Left lung (tissue), 10 donors: ENCODE results near the gene SRPX. TPM values are rescaled to one million over a fixed set of nuclear protein-coding genes. Genes with fewer than 3 reads are reported as not detected.

ENCODE experiments used
- ATAC-seq: fragments of 200-7000 bp; cut with Tn5 transposase; one replicate; pipeline ENCODE4 v1.9.1; 2020; ENCODE audit warnings: moderate library complexity
- DNase-seq, 4 donors: peaks; one replicate each; pipeline ENCODE4 v3.0.0-alpha.2; 2013 to 2020
- H3K27ac ChIP-seq, 2 donors: fragments of 200-600 bp; sonication (generic) in 1 of 2; one replicate each; pipeline versions ENCODE4 v1.5.0 to v1.8.0; 2020 to 2021
- H3K27me3 ChIP-seq, 2 donors: fragments of 200-600 bp; sonication (generic) in 1 of 2; one replicate each; pipeline versions ENCODE4 v1.5.0 to v1.8.0; 2020 to 2021
- H3K36me3 ChIP-seq, 2 donors: fragments of 200-600 bp; sonication (generic) in 1 of 2; one replicate each; pipeline versions ENCODE4 v1.5.0 to v1.8.0; 2020 to 2021
- H3K4me1 ChIP-seq, 2 donors: fragments of 200-600 bp; one replicate each; pipeline ENCODE4 v1.8.0; 2021
- H3K4me3 ChIP-seq, 2 donors: fragments of 200-600 bp; sonication (generic) in 1 of 2; one replicate each; pipeline versions ENCODE4 v1.5.0 to v1.8.0; 2020 to 2021; ENCODE audit warnings: mild to moderate bottlenecking in 1 of 2
- H3K9me3 ChIP-seq, 2 donors: fragments of 200-600 bp; sonication (generic) in 1 of 2; one replicate each; pipeline versions ENCODE4 v1.5.0 to v1.8.0; 2020 to 2021
- CTCF ChIP-seq, 2 donors: fragments of 200-600 bp; sonication (generic) in 1 of 2; IDR thresholded peaks; one replicate each; pipeline versions ENCODE4 v1.5.0 to v1.8.0; 2021; ENCODE audit warnings: antibody characterized with exemption in 2 of 2
- intact Hi-C, 2 donors: fragments of 100-400 bp; cut with DNase I; formaldehyde crosslinking; loops; one replicate each; pipeline versions ENCODE4 v1.11.2 to v1.14.2; 2022
- polyA plus RNA-seq, 6 donors: library from polyadenylated mRNA; unstranded; fragments of 120-200 nt; gene quantifications; one replicate each; pipeline ENCODE4 v1.2.1, GENCODE V29; 2013; ENCODE audit not compliant: insufficient read length in 6 of 6
- total RNA-seq, 2 donors: library from RNA; stranded (reverse); fragmentation: NEBNext Ultra II Directional; extraction: Animal tissue kit (Norgen Biotek cat#: 25700); gene quantifications; one replicate each; pipeline ENCODE4 v1.2.1, GENCODE V29; 2021
- donor health status: DM: no; HTN: yes; CAD: no.
- donor health status: DM: no; HTN: no; CAD: no.

SRPX gene
- total and polyA plus RNA-seq, 8 donors: 27.0 to 54.6 (median 32.3) TPM

GRCh38 chrX:38260231-38260630 is 39.6 kb upstream of the SRPX start:
- ATAC-seq (peak; percentile 33), DNase-seq (no peak)
- no peaks in the 10 kb centered on the region for H3K36me3 ChIP-seq
- no peak overlapping the region for H3K27ac ChIP-seq
- peak in 1 of 2 donors; percentile 14 for TF ChIP-seq CTCF (IDR thresholded peaks at IDR 0.05)
- no peaks in the 10 kb centered on the region for H3K9me3 ChIP-seq
- intact Hi-C loops: no loop called here
- no peak overlapping the region for H3K4me3 ChIP-seq
- H3K4me1 ChIP-seq: no peaks in the 10 kb centered on the region
- H3K27me3 ChIP-seq: no peaks in the 10 kb centered on the region

- intact Hi-C loops: no loop called here
- no peak overlapping the region for H3K27ac ChIP-seq
- no peak for TF ChIP-seq CTCF (IDR thresholded peaks at IDR 0.05)
- no peak overlapping the region for H3K4me3 ChIP-seq
- H3K27me3 ChIP-seq: no peaks in the 10 kb centered on the region
- DNase-seq (no peak), ATAC-seq (no peak)
- H3K9me3 ChIP-seq: no peaks in the 10 kb centered on the region
- no peaks in the 10 kb centered on the region for H3K4me1 ChIP-seq
- no peaks in the 10 kb centered on the region for H3K36me3 ChIP-seq
Observed at GRCh38 chrX:38256019-38256418, 35.3 kb upstream of the SRPX start.

GRCh38 chrX:38249965-38250364 is 29.3 kb upstream of the SRPX start:
- no peaks in the 10 kb centered on the region for H3K9me3 ChIP-seq
- TF ChIP-seq CTCF (IDR thresholded peaks at IDR 0.05): no peak
- DNase-seq (no peak), ATAC-seq (no peak)
- H3K36me3 ChIP-seq: no peaks in the 10 kb centered on the region
- no peaks in the 10 kb centered on the region for H3K27me3 ChIP-seq
- intact Hi-C loops: no loop called here
- H3K27ac ChIP-seq: no peak overlapping the region
- H3K4me3 ChIP-seq: no peak overlapping the region
- H3K4me1 ChIP-seq: no peaks in the 10 kb centered on the region

- no peak for TF ChIP-seq CTCF (IDR thresholded peaks at IDR 0.05)
- no peaks in the 10 kb centered on the region for H3K9me3 ChIP-seq
- intact Hi-C loops: no loop called here
- no peak overlapping the region for H3K27ac ChIP-seq
- DNase-seq (no peak), ATAC-seq (no peak)
- no peaks in the 10 kb centered on the region for H3K36me3 ChIP-seq
- H3K27me3 ChIP-seq: no peaks in the 10 kb centered on the region
- no peaks in the 10 kb centered on the region for H3K4me1 ChIP-seq
- no peak overlapping the region for H3K4me3 ChIP-seq
Observed at GRCh38 chrX:38247051-38247450, 26.4 kb upstream of the SRPX start.

- TF ChIP-seq CTCF (IDR thresholded peaks at IDR 0.05): no peak
- DNase-seq: no peak
- no peaks in the 10 kb centered on the region for H3K9me3 ChIP-seq
- no peaks in the 10 kb centered on the region for H3K36me3 ChIP-seq
- no peak overlapping the region for H3K4me3 ChIP-seq
- no peak overlapping the region for H3K27ac ChIP-seq
- intact Hi-C loops: no loop called here
- no peaks in the 10 kb centered on the region for H3K27me3 ChIP-seq
- no peak for ATAC-seq
- H3K4me1 ChIP-seq: no peaks in the 10 kb centered on the region
Observed at GRCh38 chrX:38240541-38240940, 19.9 kb upstream of the SRPX start.
